Liver (tissue), 3 donors: ENCODE results near the gene HACD4.

Experiments used
- GABPA ChIP-seq, 2 donors: IDR thresholded peaks in 1 of 2; conservative IDR thresholded peaks in 1 of 2; 2 replicates each; pipeline ENCODE4 v1.6.1; 2016; ENCODE audit warnings: antibody characterized with exemption in 2 of 2, mild to moderate bottlenecking in 1 of 2, moderate library complexity in 1 of 2
- JUND ChIP-seq, 2 donors: IDR thresholded peaks; 2 replicates each; pipeline ENCODE4 v1.6.1; 2016; ENCODE audit warnings: antibody characterized with exemption in 2 of 2
- TF ChIP-seq, protein P1 (sequence below): fragments of 150-350 bp; IDR thresholded peaks from 2 replicates; pipeline ENCODE4 v1.5.1; 2017; ENCODE audit warnings: improper control_type of control experiment, low read depth, low read length; ENCODE audit not compliant: missing input control
- TF ChIP-seq, protein P2 (sequence below): IDR thresholded peaks from 2 replicates; pipeline ENCODE4 v1.6.1; 2016; ENCODE audit warnings: antibody characterized with exemption
- donor health status: healthy.
- donor health status: healthy.

GRCh38 chr9:21015995-21016394 is 15.4 kb downstream of the HACD4 start:
- no peak for TF ChIP-seq JUND (IDR thresholded peaks at IDR 0.05)
- TF ChIP-seq, protein P1, sequence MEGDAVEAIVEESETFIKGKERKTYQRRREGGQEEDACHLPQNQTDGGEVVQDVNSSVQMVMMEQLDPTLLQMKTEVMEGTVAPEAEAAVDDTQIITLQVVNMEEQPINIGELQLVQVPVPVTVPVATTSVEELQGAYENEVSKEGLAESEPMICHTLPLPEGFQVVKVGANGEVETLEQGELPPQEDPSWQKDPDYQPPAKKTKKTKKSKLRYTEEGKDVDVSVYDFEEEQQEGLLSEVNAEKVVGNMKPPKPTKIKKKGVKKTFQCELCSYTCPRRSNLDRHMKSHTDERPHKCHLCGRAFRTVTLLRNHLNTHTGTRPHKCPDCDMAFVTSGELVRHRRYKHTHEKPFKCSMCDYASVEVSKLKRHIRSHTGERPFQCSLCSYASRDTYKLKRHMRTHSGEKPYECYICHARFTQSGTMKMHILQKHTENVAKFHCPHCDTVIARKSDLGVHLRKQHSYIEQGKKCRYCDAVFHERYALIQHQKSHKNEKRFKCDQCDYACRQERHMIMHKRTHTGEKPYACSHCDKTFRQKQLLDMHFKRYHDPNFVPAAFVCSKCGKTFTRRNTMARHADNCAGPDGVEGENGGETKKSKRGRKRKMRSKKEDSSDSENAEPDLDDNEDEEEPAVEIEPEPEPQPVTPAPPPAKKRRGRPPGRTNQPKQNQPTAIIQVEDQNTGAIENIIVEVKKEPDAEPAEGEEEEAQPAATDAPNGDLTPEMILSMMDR = no peak
- TF ChIP-seq GABPA (IDR thresholded peaks at IDR 0.05 in 1 of 2, conservative IDR thresholded peaks at IDR 0.05 in 1 of 2) = no peak
- TF ChIP-seq, protein P2, sequence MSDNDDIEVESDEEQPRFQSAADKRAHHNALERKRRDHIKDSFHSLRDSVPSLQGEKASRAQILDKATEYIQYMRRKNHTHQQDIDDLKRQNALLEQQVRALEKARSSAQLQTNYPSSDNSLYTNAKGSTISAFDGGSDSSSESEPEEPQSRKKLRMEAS = no peak
